IMR-90 (cell line): Measurements from ENCODE around the gene RIBC1. TPM values are rescaled to one million over a fixed set of nuclear protein-coding genes. Genes with fewer than 3 reads are reported as not detected.

ENCODE experiments used
- ATAC-seq: fragments of 200-7000 bp; cut with Tn5 transposase; 2 replicates; pipeline ENCODE4 v1.9.1; 2020; ENCODE audit warnings: low read depth, mild to moderate bottlenecking, moderate library complexity
- BruUV-seq: library from RNA; stranded (reverse); fragments of 400-500 nt; replicated peaks from 2 replicates; lab custom pipeline; 2021; lab: Mats Ljungman, UMichigan
- CTCF ChIA-PET: fragments of 300-600 bp; formaldehyde crosslinking; extraction: SDS; loops from one replicate; lab custom pipeline; 2021; ENCODE audit warnings: antibody characterized with exemption; lab: Yijun Ruan, JAX
- POLR2A ChIA-PET: fragments of 300-600 bp; sonication (Branson Sonifier 250); formaldehyde crosslinking; loops from one replicate; lab custom pipeline; 2022; ENCODE audit warnings: antibody characterized with exemption; ENCODE audit not compliant: unreplicated experiment; lab: Charles Lee
- DNase-seq: peaks from one replicate; pipeline ENCODE4 v3.0.0; 2013
- H2AFZ ChIP-seq: replicated peaks from 2 replicates; pipeline ENCODE3; 2013; ENCODE audit warnings: low read length, mild to moderate bottlenecking; ENCODE audit not compliant: poor library complexity
- H2AK5ac ChIP-seq: 2 replicates; pipeline ENCODE4 v1.6.1; 2013; ENCODE audit warnings: low read depth, low read length, inconsistent platforms
- H2AK9ac ChIP-seq: replicated peaks from 2 replicates; pipeline ENCODE3; 2013; ENCODE audit warnings: mild to moderate bottlenecking, low read depth, low read length, moderate library complexity; ENCODE audit not compliant: poor library complexity
- H2BK120ac ChIP-seq: 2 replicates; pipeline ENCODE4 v1.6.1; 2013; ENCODE audit warnings: low read depth, low read length, inconsistent platforms
- H2BK15ac ChIP-seq: 3 replicates; pipeline ENCODE4 v1.6.1; 2013; ENCODE audit warnings: low read depth, low read length, inconsistent platforms
- H2BK20ac ChIP-seq: 2 replicates; pipeline ENCODE4 v1.6.1; 2013; ENCODE audit warnings: low read depth, mild to moderate bottlenecking, inconsistent platforms, low read length, moderate library complexity
- H2BK5ac ChIP-seq: 2 replicates; pipeline ENCODE4 v1.6.1; 2013; ENCODE audit warnings: mild to moderate bottlenecking, low read depth, low read length, inconsistent platforms; ENCODE audit not compliant: poor library complexity, severe bottlenecking
- H3K14ac ChIP-seq: replicated peaks from 2 replicates; pipeline ENCODE4 v1.6.1; 2013; ENCODE audit warnings: low read depth, low read length, inconsistent platforms
- H3K18ac ChIP-seq: 2 replicates; pipeline ENCODE4 v1.6.1; 2013; ENCODE audit warnings: low read depth, low read length, control low read depth
- H3K23ac ChIP-seq: 2 replicates; pipeline ENCODE4 v1.6.1; 2013; ENCODE audit warnings: low read depth, low read length, inconsistent platforms
- H3K27ac ChIP-seq: 2 replicates; pipeline ENCODE4 v1.5.1; 2013; ENCODE audit warnings: mild to moderate bottlenecking, control low read depth, low read length; ENCODE audit not compliant: insufficient read depth
- H3K27me3 ChIP-seq: 2 replicates; pipeline ENCODE4 v1.6.1; 2013; ENCODE audit warnings: low read length; ENCODE audit not compliant: control insufficient read depth, insufficient read depth
- H3K36me3 ChIP-seq: 2 replicates; pipeline ENCODE4 v1.6.1; 2013; ENCODE audit warnings: low read length, mixed read lengths; ENCODE audit not compliant: control insufficient read depth, insufficient read depth
- H3K4ac ChIP-seq: 2 replicates; pipeline ENCODE4 v1.6.1; 2013; ENCODE audit warnings: low read depth, low read length, inconsistent platforms
- H3K4me1 ChIP-seq: 2 replicates; pipeline ENCODE4 v1.6.1; 2013; ENCODE audit warnings: low read length, mixed read lengths; ENCODE audit not compliant: control insufficient read depth, insufficient read depth
- H3K4me2 ChIP-seq: 2 replicates; pipeline ENCODE4 v1.6.1; 2013; ENCODE audit warnings: low read depth, mild to moderate bottlenecking, control low read depth, low read length, moderate library complexity
- H3K4me3 ChIP-seq: 2 replicates; pipeline ENCODE4 v1.5.1; 2013; ENCODE audit warnings: low read depth, mild to moderate bottlenecking, control low read depth, low read length, moderate library complexity; ENCODE audit not compliant: insufficient read depth
- H3K56ac ChIP-seq: 2 replicates; pipeline ENCODE4 v1.6.1; 2013; ENCODE audit warnings: low read length, inconsistent platforms; ENCODE audit not compliant: insufficient read depth; ENCODE audit errors: extremely low read depth
- H3K79me1 ChIP-seq, 2 experiments: 2 replicates each; pipeline ENCODE4 v1.6.1; 2013; ENCODE audit warnings: low read length in 2 of 2, inconsistent platforms in 1 of 2, low read depth in 1 of 2
- H3K9ac ChIP-seq: 2 replicates; pipeline ENCODE4 v1.6.1; 2013; ENCODE audit warnings: low read depth, low read length, control low read depth
- H3K9me1 ChIP-seq: 2 replicates; pipeline ENCODE4 v1.6.1; 2013; ENCODE audit warnings: low read length, inconsistent platforms; ENCODE audit not compliant: insufficient read depth
- H3K9me3 ChIP-seq: 2 replicates; pipeline ENCODE4 v1.6.1; 2013; ENCODE audit warnings: low read length; ENCODE audit not compliant: control insufficient read depth, insufficient read depth
- H4K20me1 ChIP-seq: 2 replicates; pipeline ENCODE4 v1.6.1; 2013; ENCODE audit warnings: low read length, inconsistent platforms; ENCODE audit not compliant: insufficient read depth
- H4K5ac ChIP-seq: 2 replicates; pipeline ENCODE4 v1.6.1; 2013; ENCODE audit warnings: mild to moderate bottlenecking, low read depth, low read length, control low read depth
- H4K8ac ChIP-seq, 2 experiments: 2 replicates each; pipeline ENCODE4 v1.6.1; 2013; ENCODE audit warnings: low read depth in 2 of 2, low read length in 2 of 2, control low read depth in 1 of 2, inconsistent platforms in 1 of 2
- H4K91ac ChIP-seq: 2 replicates; pipeline ENCODE4 v1.6.1; 2013; ENCODE audit warnings: low read depth, low read length, inconsistent platforms; ENCODE audit not compliant: insufficient read depth
- FOS ChIP-seq: fragments of 150-350 bp; IDR thresholded peaks from 2 replicates; pipeline ENCODE4 v1.6.1; 2016; ENCODE audit warnings: low read depth, low read length
- RCOR1 ChIP-seq: IDR thresholded peaks from 2 replicates; pipeline ENCODE4 v1.6.1; 2012; ENCODE audit warnings: mild to moderate bottlenecking, low read length, improper control_type of control experiment; ENCODE audit not compliant: insufficient replicate concordance
- WGBS, 2 experiments: methylation state at CpG; one replicate each; pipeline versions ENCODE4 v1.1.5 to v1.1.7; 2013; ENCODE audit warnings: missing lambda C conversion rate in 2 of 2; ENCODE audit not compliant: insufficient read length in 1 of 2; ENCODE audit errors: extremely low coverage in 2 of 2; 5-methylcytosine and 5-hydroxymethylcytosine counted together
- dilution Hi-C: fragments of 300-500 bp; cut with HindIII; formaldehyde crosslinking; loops from one replicate; pipeline ENCODE4 v1.14.3; 2018; ENCODE audit warnings: low sequenced_read_pairs; ENCODE audit not compliant: unreplicated experiment
- in situ Hi-C: fragments of 300-500 bp; cut with MboI; formaldehyde crosslinking; loops from 3 replicates; pipeline ENCODE4 v1.14.3; 2019; ENCODE audit warnings: low sequenced_read_pairs, inconsistent platforms, mixed read lengths
- intact Hi-C: fragments of 100-400 bp; cut with micrococcal nuclease; formaldehyde crosslinking; loops from 2 replicates; pipeline ENCODE4 v1.10.0; 2022
- polyA plus RNA-seq, 3 experiments: library from polyadenylated mRNA; depleted of rRNA; stranded (reverse); fragments of >200 nt; gene quantifications; 2 replicates each; pipeline ENCODE4 v1.2.3, GENCODE V29; 2012; ENCODE audit warnings: low replicate concordance in 1 of 3
- total RNA-seq: library from RNA; depleted of rRNA; stranded (reverse); fragments of >200 nt; gene quantifications from 2 replicates; pipeline ENCODE4 v1.2.3, GENCODE V29; 2012

The RIBC1 gene
- total and polyA plus RNA-seq, 2 of the 4 experiments (the other 2 are of a cell fraction), result 0.31 to 0.36 TPM

DNA sequence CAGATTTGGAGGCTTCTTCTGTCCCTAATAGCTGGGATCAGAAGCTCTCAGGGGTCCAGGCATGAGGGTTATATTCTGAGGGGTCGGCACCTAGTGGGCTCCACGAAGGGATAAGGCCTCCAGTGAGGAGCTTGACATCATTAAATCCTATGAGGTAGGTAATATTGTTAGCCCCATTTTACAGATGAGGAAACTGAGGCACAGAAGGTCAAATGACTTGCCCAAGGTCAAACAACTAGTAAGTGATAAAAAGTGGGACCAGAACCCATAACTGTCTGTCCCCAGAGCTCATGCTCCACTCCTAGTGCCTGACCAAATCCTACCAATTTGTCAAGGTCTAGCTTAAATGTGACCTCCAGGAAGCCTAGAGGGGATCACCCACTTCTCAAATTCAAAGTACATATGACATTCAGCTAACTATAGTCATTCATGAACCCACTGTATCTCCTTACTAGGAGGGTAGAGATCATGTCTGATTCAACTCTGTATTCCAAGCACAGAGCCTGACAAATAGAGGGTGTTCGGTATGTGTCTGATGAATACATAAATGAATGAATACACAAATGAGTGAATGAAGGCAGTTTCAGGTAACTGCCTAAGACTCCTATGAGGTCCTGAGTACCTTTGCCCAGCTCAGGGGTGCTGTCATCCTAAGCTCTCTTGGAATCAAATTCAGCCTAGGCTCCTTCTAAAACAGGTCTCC lies 43.5 kb upstream of the RIBC1 start:
- H2BK15ac ChIP-seq, result no peak overlapping the region
- DNase-seq (no peak), ATAC-seq (no peak)
- no peak overlapping the region for H2BK5ac ChIP-seq
- peaks cover 8% of the 10 kb centered on the region; the same call in 1 of the 2 replicates for H3K4me1 ChIP-seq
- no peak overlapping the region for H3K14ac ChIP-seq
- no peak overlapping the region for H2AK9ac ChIP-seq
- no peaks in the 10 kb centered on the region for H3K79me1 ChIP-seq
- CTCF ChIA-PET, result interaction anchor here (0.6 kb wide), 1 partner anchor 73 kb away, joined by 3 read pairs; no protein-coding TSS in a partner anchor
- no CpG with 5 or more reads among the region's 3 CpGs for WGBS, 2 experiments
- no peak overlapping the region for H3K23ac ChIP-seq
- H3K56ac ChIP-seq, result no peak overlapping the region
- no peak overlapping the region for H3K18ac ChIP-seq
- H2AFZ ChIP-seq, result no peak overlapping the region
- H3K27me3 ChIP-seq, result peaks cover 2% of the 10 kb centered on the region; the same call in 1 of the 2 replicates
- H3K9me3 ChIP-seq, result no peaks in the 10 kb centered on the region
- H4K20me1 ChIP-seq, result no peaks in the 10 kb centered on the region
- in situ Hi-C loops, result no loop called here
- H4K8ac ChIP-seq, result no peak overlapping the region
- H2BK20ac ChIP-seq, result no peak overlapping the region
- H3K4me3 ChIP-seq, result no peak overlapping the region
- no peak overlapping the region for H3K4ac ChIP-seq
- no peak overlapping the region for H3K27ac ChIP-seq
- POLR2A ChIA-PET, result no interaction called here
- intact Hi-C loops, result no loop called here
- BruUV-seq, result no TSS peak
- H2AK5ac ChIP-seq, result no peak overlapping the region
- dilution Hi-C loops, result no loop called here
- H4K91ac ChIP-seq, result no peak overlapping the region
- peaks cover 47% of the 10 kb centered on the region for H3K36me3 ChIP-seq
- H2BK120ac ChIP-seq, result no peak overlapping the region
- no peak overlapping the region for H4K5ac ChIP-seq
- no peak overlapping the region for H3K9ac ChIP-seq
- TF ChIP-seq RCOR1, result no peak
- TF ChIP-seq FOS, result no peak
- H3K9me1 ChIP-seq, result peaks cover 3% of the 10 kb centered on the region; the same call in 1 of the 2 replicates
- no peak overlapping the region for H3K4me2 ChIP-seq
